HCT116 (cell line): Measurements from ENCODE around the gene OR52B6.

ENCODE experiments used
- POLR2A ChIP-seq: IDR thresholded peaks from 2 replicates; pipeline ENCODE4 v1.7.0; 2011; ENCODE audit warnings: borderline replicate concordance; ENCODE audit not compliant: insufficient read depth, insufficient read length; ENCODE audit errors: extremely low read depth
- POLR2AphosphoS5 ChIP-seq: IDR thresholded peaks from 2 replicates; pipeline ENCODE4 v1.6.1; 2011; ENCODE audit warnings: mild to moderate bottlenecking, low read depth, low read length, moderate library complexity
- RAD21 ChIP-seq: IDR thresholded peaks from 2 replicates; pipeline ENCODE4 v1.6.1; 2012; ENCODE audit warnings: low read depth, mild to moderate bottlenecking
- SP1 ChIP-seq: IDR thresholded peaks from 2 replicates; pipeline ENCODE4 v1.6.1; 2012; ENCODE audit warnings: low read depth
- TF ChIP-seq, protein P1 (sequence below), 3 experiments: fragments of 200-600 bp in 1 of 3; sonication (generic) in 1 of 3; IDR thresholded peaks in 2 of 3; conservative IDR thresholded peaks in 1 of 3; 2 replicates each; pipeline ENCODE4 v1.5.1; 2012 to 2017; ENCODE audit warnings: low read depth in 2 of 3, low read length in 2 of 3, antibody characterized with exemption in 1 of 3, borderline replicate concordance in 1 of 3, control low read depth in 1 of 3, mild to moderate bottlenecking in 1 of 3, mixed read lengths in 1 of 3, mixed run types in 1 of 3, moderate library complexity in 1 of 3; ENCODE audit not compliant: insufficient read depth in 1 of 3
- TF ChIP-seq, protein P2 (sequence below): IDR thresholded peaks from 2 replicates; pipeline ENCODE4 v1.6.1; 2012

DNA sequence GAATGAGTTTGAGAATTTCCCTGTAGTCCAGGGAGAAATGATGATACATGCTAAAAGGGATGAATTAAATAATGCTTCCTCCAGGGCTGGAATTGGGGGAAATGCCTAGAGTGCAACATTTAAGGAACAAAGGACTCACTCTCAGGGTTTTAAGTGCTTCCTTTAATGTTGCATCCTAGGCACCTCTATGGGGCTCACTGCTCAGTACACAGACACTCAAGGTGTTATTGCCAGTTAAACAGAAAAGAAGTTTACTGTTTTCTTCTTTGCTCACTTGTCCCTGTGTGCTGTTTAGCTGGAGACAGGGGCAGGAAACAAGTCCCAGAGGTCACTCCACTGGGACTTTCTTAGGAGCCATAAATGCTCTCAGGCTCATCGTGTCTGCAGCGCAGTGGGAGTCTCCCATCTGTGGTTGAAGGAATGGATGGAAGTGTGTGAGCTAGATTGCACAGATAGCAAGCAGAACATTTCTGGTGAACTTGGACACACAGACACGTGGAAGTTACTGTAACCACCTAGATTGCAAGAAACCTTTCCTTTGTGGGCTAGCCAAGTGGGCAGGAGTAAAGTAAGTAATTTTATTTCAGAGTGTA lies 24.0 kb upstream of the OR52B6 start:
- TF ChIP-seq, protein P1, sequence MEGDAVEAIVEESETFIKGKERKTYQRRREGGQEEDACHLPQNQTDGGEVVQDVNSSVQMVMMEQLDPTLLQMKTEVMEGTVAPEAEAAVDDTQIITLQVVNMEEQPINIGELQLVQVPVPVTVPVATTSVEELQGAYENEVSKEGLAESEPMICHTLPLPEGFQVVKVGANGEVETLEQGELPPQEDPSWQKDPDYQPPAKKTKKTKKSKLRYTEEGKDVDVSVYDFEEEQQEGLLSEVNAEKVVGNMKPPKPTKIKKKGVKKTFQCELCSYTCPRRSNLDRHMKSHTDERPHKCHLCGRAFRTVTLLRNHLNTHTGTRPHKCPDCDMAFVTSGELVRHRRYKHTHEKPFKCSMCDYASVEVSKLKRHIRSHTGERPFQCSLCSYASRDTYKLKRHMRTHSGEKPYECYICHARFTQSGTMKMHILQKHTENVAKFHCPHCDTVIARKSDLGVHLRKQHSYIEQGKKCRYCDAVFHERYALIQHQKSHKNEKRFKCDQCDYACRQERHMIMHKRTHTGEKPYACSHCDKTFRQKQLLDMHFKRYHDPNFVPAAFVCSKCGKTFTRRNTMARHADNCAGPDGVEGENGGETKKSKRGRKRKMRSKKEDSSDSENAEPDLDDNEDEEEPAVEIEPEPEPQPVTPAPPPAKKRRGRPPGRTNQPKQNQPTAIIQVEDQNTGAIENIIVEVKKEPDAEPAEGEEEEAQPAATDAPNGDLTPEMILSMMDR (IDR thresholded peaks at IDR 0.05 in 2 of 3, conservative IDR thresholded peaks at IDR 0.05 in 1 of 3; ENCODE audit: borderline replicate concordance in 1 of 3, insufficient read depth in 1 of 3, low read depth in 2 of 3, low read length in 2 of 3), result no peak
- no peak for TF ChIP-seq RAD21
- TF ChIP-seq SP1, result no peak
- TF ChIP-seq POLR2A, result no peak
- TF ChIP-seq POLR2AphosphoS5, result no peak
- TF ChIP-seq, protein P2, sequence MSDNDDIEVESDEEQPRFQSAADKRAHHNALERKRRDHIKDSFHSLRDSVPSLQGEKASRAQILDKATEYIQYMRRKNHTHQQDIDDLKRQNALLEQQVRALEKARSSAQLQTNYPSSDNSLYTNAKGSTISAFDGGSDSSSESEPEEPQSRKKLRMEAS, result no peak
